Activated CD8-positive, alpha-beta memory T cell treated with anti-CD3 and anti-CD28 coated beads, Interleukin-2, amount 10 ng/mL, durations not matched to agents 7 days and 5 days (primary cell): ENCODE data around the gene PDE5A. TPM values are rescaled to one million over a fixed set of nuclear protein-coding genes. Genes with fewer than 3 reads are reported as not detected.

Source experiments
- ATAC-seq: fragments of 150-1000 bp; cut with Tn5 transposase; one replicate; pipeline ENCODE4 v1.10.0; 2021; ENCODE audit warnings: moderate library complexity
- CTCF ChIA-PET: fragments of 350-600 bp; sonication (Branson Sonifier 250); formaldehyde crosslinking; loops from one replicate; lab custom pipeline; 2021; ENCODE audit warnings: antibody characterized with exemption; lab: Charles Lee
- DNase-seq: peaks from one replicate; pipeline ENCODE4 v3.0.0-alpha.2; 2020
- H3K27ac Mint-ChIP-seq: one replicate; pipeline ENCODE4 v1.8.0; 2021; ENCODE audit warnings: mild to moderate bottlenecking, mixed read lengths
- H3K27me3 Mint-ChIP-seq: one replicate; pipeline ENCODE4 v1.8.0; 2021; ENCODE audit warnings: mixed read lengths
- H3K36me3 Mint-ChIP-seq: one replicate; pipeline ENCODE4 v1.8.0; 2021; ENCODE audit warnings: mild to moderate bottlenecking, mixed read lengths
- H3K4me1 Mint-ChIP-seq: one replicate; pipeline ENCODE4 v1.8.0; 2021; ENCODE audit warnings: mixed read lengths
- H3K4me3 Mint-ChIP-seq: one replicate; pipeline ENCODE4 v1.8.0; 2021; ENCODE audit warnings: mild to moderate bottlenecking, moderate library complexity, mixed read lengths
- H3K9me3 Mint-ChIP-seq: one replicate; pipeline ENCODE4 v1.8.0; 2022; ENCODE audit warnings: low read depth, mixed read lengths
- total RNA-seq, 2 experiments: library from RNA; stranded (reverse); gene quantifications; one replicate each; pipeline ENCODE4 v1.2.3, GENCODE V29; 2021

Gene PDE5A
- total RNA-seq, 2 experiments from 2014 or later = 0.18 TPM; not detected in 1

GRCh38 chr4:119593698-119594097, 34.9 kb downstream of the PDE5A start:
- peaks cover 5% of the 10 kb centered on the region for H3K27me3 Mint-ChIP-seq
- CTCF ChIA-PET = interaction anchor here (1.6 kb wide), 1 partner anchor 35 kb away, joined by 4 read pairs; the partner anchor contains the start of gene PDE5A
- ATAC-seq = no peak

GRCh38 chr4:119592830-119593229, 35.8 kb downstream of the PDE5A start:
- DNase-seq = no peak
- no peaks in the 10 kb centered on the region for H3K4me1 Mint-ChIP-seq
- no peak for ATAC-seq
- H3K9me3 Mint-ChIP-seq = no peaks in the 10 kb centered on the region
- no peak overlapping the region for H3K27ac Mint-ChIP-seq
- H3K4me3 Mint-ChIP-seq = no peak overlapping the region
- CTCF ChIA-PET = interaction anchor here (1.5 to 1.6 kb wide), 2 partner anchors 34 to 36 kb away, joined by 3 to 4 read pairs; partner anchors contain the start of gene PDE5A
- H3K27me3 Mint-ChIP-seq = peaks cover 5% of the 10 kb centered on the region
- no peaks in the 10 kb centered on the region for H3K36me3 Mint-ChIP-seq

More at GRCh38 chr4:119593698-119594097, 34.9 kb downstream of the PDE5A start:
- H3K9me3 Mint-ChIP-seq = peaks cover 2% of the 10 kb centered on the region
- no peaks in the 10 kb centered on the region for H3K4me1 Mint-ChIP-seq
- no peak overlapping the region for H3K4me3 Mint-ChIP-seq
- no peak for DNase-seq
- H3K36me3 Mint-ChIP-seq = no peaks in the 10 kb centered on the region
- no peak overlapping the region for H3K27ac Mint-ChIP-seq

GRCh38 chr4:119589165-119589564, 39.4 kb downstream of the PDE5A start:
- Mint-ChIP-seq H3K4me3 (no peak overlapping the region), H3K36me3 (no peaks in the 10 kb centered on the region), H3K9me3 (no peaks in the 10 kb centered on the region), H3K4me1 (no peaks in the 10 kb centered on the region), H3K27me3 (peaks cover 9% of the 10 kb centered on the region), H3K27ac (no peak overlapping the region)
- CTCF ChIA-PET = no interaction called here
- DNase-seq = no peak
- ATAC-seq = no peak

GRCh38 chr4:119587796-119588195, 40.8 kb downstream of the PDE5A start:
- ATAC-seq (no peak), DNase-seq (no peak)
- H3K9me3 Mint-ChIP-seq = no peaks in the 10 kb centered on the region
- H3K27ac Mint-ChIP-seq = no peak overlapping the region
- peaks cover 9% of the 10 kb centered on the region for H3K27me3 Mint-ChIP-seq
- no peak overlapping the region for H3K4me3 Mint-ChIP-seq
- CTCF ChIA-PET = no interaction called here
- no peaks in the 10 kb centered on the region for H3K4me1 Mint-ChIP-seq
- no peaks in the 10 kb centered on the region for H3K36me3 Mint-ChIP-seq

- Mint-ChIP-seq H3K27me3 (peaks cover 9% of the 10 kb centered on the region), H3K27ac (no peak overlapping the region), H3K4me3 (no peak overlapping the region), H3K4me1 (no peaks in the 10 kb centered on the region), H3K36me3 (no peaks in the 10 kb centered on the region), H3K9me3 (no peaks in the 10 kb centered on the region)
- no peak for ATAC-seq
- no peak for DNase-seq
- CTCF ChIA-PET = no interaction called here
These were observed 42.8 kb downstream of the PDE5A start for GRCh38 chr4:119585771-119586170.

- H3K27ac Mint-ChIP-seq = no peak overlapping the region
- H3K36me3 Mint-ChIP-seq = no peaks in the 10 kb centered on the region
- CTCF ChIA-PET = no interaction called here
- DNase-seq (no peak), ATAC-seq (no peak)
- no peaks in the 10 kb centered on the region for H3K4me1 Mint-ChIP-seq
- H3K9me3 Mint-ChIP-seq = no peaks in the 10 kb centered on the region
- H3K4me3 Mint-ChIP-seq = no peak overlapping the region
- H3K27me3 Mint-ChIP-seq = peaks cover 4% of the 10 kb centered on the region
These were observed 47.3 kb downstream of the PDE5A start for GRCh38 chr4:119581190-119581873.

GRCh38 chr4:119580293-119580692, 48.3 kb downstream of the PDE5A start:
- CTCF ChIA-PET = no interaction called here
- no peaks in the 10 kb centered on the region for H3K4me1 Mint-ChIP-seq
- peaks cover 4% of the 10 kb centered on the region for H3K27me3 Mint-ChIP-seq
- no peak overlapping the region for H3K4me3 Mint-ChIP-seq
- no peaks in the 10 kb centered on the region for H3K9me3 Mint-ChIP-seq
- no peaks in the 10 kb centered on the region for H3K36me3 Mint-ChIP-seq
- no peak for DNase-seq
- H3K27ac Mint-ChIP-seq = no peak overlapping the region
- ATAC-seq = no peak

GRCh38 chr4:119579823-119580222, 48.8 kb downstream of the PDE5A start:
- CTCF ChIA-PET = no interaction called here
- H3K36me3 Mint-ChIP-seq = no peaks in the 10 kb centered on the region
- no peak overlapping the region for H3K4me3 Mint-ChIP-seq
- H3K27ac Mint-ChIP-seq = no peak overlapping the region
- H3K27me3 Mint-ChIP-seq = peaks cover 4% of the 10 kb centered on the region
- no peaks in the 10 kb centered on the region for H3K4me1 Mint-ChIP-seq
- no peak for ATAC-seq
- H3K9me3 Mint-ChIP-seq = no peaks in the 10 kb centered on the region
- DNase-seq = no peak

GRCh38 chr4:119570401-119570800, 58.2 kb downstream of the PDE5A start:
- no peak for DNase-seq
- no peak overlapping the region for H3K4me3 Mint-ChIP-seq
- H3K4me1 Mint-ChIP-seq = no peaks in the 10 kb centered on the region
- ATAC-seq = no peak
- CTCF ChIA-PET = no interaction called here
- H3K9me3 Mint-ChIP-seq = no peaks in the 10 kb centered on the region
- H3K36me3 Mint-ChIP-seq = no peaks in the 10 kb centered on the region
- peaks cover 8% of the 10 kb centered on the region for H3K27me3 Mint-ChIP-seq
- no peak overlapping the region for H3K27ac Mint-ChIP-seq

GRCh38 chr4:119564106-119564505, 64.5 kb downstream of the PDE5A start:
- Mint-ChIP-seq H3K27ac (no peak overlapping the region), H3K27me3 (peaks cover 6% of the 10 kb centered on the region), H3K36me3 (peaks cover 3% of the 10 kb centered on the region), H3K9me3 (peaks cover 9% of the 10 kb centered on the region), H3K4me1 (no peaks in the 10 kb centered on the region), H3K4me3 (no peak overlapping the region)
- ATAC-seq (no peak), DNase-seq (no peak)
- CTCF ChIA-PET = no interaction called here

- no peak overlapping the region for H3K27ac Mint-ChIP-seq
- peaks cover 5% of the 10 kb centered on the region for H3K9me3 Mint-ChIP-seq
- H3K27me3 Mint-ChIP-seq = no peaks in the 10 kb centered on the region
- ATAC-seq = no peak
- DNase-seq = no peak
- H3K36me3 Mint-ChIP-seq = peaks cover 3% of the 10 kb centered on the region
- H3K4me1 Mint-ChIP-seq = no peaks in the 10 kb centered on the region
- no peak overlapping the region for H3K4me3 Mint-ChIP-seq
- CTCF ChIA-PET = interaction anchor here (1.1 to 3.3 kb wide), 3 partner anchors 33 to 582 kb away, joined by 3 to 26 read pairs (median 3); partner anchors contain the start of gene PDE5A
These were observed 69.5 kb downstream of the PDE5A start for GRCh38 chr4:119559044-119559647.

- CTCF ChIA-PET = no interaction called here
- ATAC-seq (no peak), DNase-seq (no peak)
- Mint-ChIP-seq H3K27me3 (no peaks in the 10 kb centered on the region), H3K9me3 (no peaks in the 10 kb centered on the region), H3K27ac (no peak overlapping the region), H3K4me1 (no peaks in the 10 kb centered on the region), H3K4me3 (no peak overlapping the region), H3K36me3 (peaks cover 1% of the 10 kb centered on the region)
These were observed 77.6 kb downstream of the PDE5A start for GRCh38 chr4:119550857-119551532.

- Mint-ChIP-seq H3K36me3 (peaks cover 1% of the 10 kb centered on the region), H3K27me3 (no peaks in the 10 kb centered on the region), H3K4me1 (no peaks in the 10 kb centered on the region), H3K9me3 (no peaks in the 10 kb centered on the region), H3K4me3 (no peak overlapping the region), H3K27ac (no peak overlapping the region)
- no peak for ATAC-seq
- CTCF ChIA-PET = no interaction called here
- DNase-seq = no peak
These were observed 79.0 kb downstream of the PDE5A start for GRCh38 chr4:119549639-119550038.

GRCh38 chr4:119543779-119544178, 84.8 kb downstream of the PDE5A start:
- Mint-ChIP-seq H3K9me3 (no peaks in the 10 kb centered on the region), H3K27me3 (no peaks in the 10 kb centered on the region), H3K4me3 (no peak overlapping the region), H3K27ac (no peak overlapping the region), H3K4me1 (no peaks in the 10 kb centered on the region), H3K36me3 (peaks cover 2% of the 10 kb centered on the region)
- CTCF ChIA-PET = no interaction called here
- no peak for ATAC-seq
- DNase-seq = no peak
